K562 (cell line): ENCODE measurements around the gene DYNC2H1. TPM values are rescaled to one million over a fixed set of nuclear protein-coding genes. Genes with fewer than 3 reads are reported as not detected.

ENCODE experiments used
- ATAC-seq: fragments of 200-7000 bp; cut with Tn5 transposase; 3 replicates; pipeline ENCODE4 v1.9.1; 2020; ENCODE audit warnings: moderate library complexity
- BruUV-seq: library from RNA; stranded (reverse); fragments of 400-500 nt; replicated peaks from 2 replicates; lab custom pipeline; 2021; lab: Mats Ljungman, UMichigan
- CTCF ChIA-PET: fragments of 300-600 bp; formaldehyde crosslinking; extraction: SDS; loops from one replicate; lab custom pipeline; 2021; ENCODE audit warnings: low intra/inter-chr PET ratio; lab: Yijun Ruan, JAX
- POLR2A ChIA-PET: fragments of 300-600, 350-650 bp; sonication (Branson Sonifier 250); formaldehyde crosslinking; extraction: SDS; loops from one replicate; lab custom pipeline; 2021; ENCODE audit warnings: antibody characterized with exemption, inconsistent platforms; lab: Yijun Ruan, JAX
- DNase-seq, 4 experiments: peaks; one replicate each; pipeline versions ENCODE4 v3.0.0 to v3.0.0-alpha.2; 2011 to 2018; ENCODE audit warnings: low spot score in 3 of 4, mixed read lengths in 3 of 4; ENCODE audit errors: extremely low read depth in 1 of 4
- FAIRE-seq: peaks from 2 replicates; lab custom pipeline; 2011; peaks lifted over from hg19 to GRCh38; lab: Jason Lieb, UNC
- H2AFZ ChIP-seq: 2 replicates; pipeline ENCODE4 v1.6.0; 2011; ENCODE audit warnings: low read depth, low read length, control low read depth, inconsistent platforms
- H3K27ac ChIP-seq: fragments of 200-600 bp; 3 replicates; pipeline ENCODE4 v1.8.0; 2011; ENCODE audit warnings: low read depth, mild to moderate bottlenecking, control low read depth, inconsistent platforms, low read length, moderate library complexity, mixed read lengths; ENCODE audit errors: extremely low read depth
- H3K27me3 ChIP-seq, 2 experiments: fragments of 300-600 bp in 1 of 2; 2 replicates in 1 of 2; 3 replicates in 1 of 2; pipeline versions ENCODE4 v1.6.0 to v1.8.0; 2011; ENCODE audit warnings: inconsistent platforms in 2 of 2, low read length in 2 of 2, mild to moderate bottlenecking in 1 of 2, mixed read lengths in 1 of 2, moderate library complexity in 1 of 2; ENCODE audit not compliant: control insufficient read depth in 2 of 2, insufficient read depth in 2 of 2
- H3K36me3 ChIP-seq: fragments of 300-600 bp; 3 replicates; pipeline ENCODE4 v1.8.0; 2011; ENCODE audit warnings: mild to moderate bottlenecking, low read length, inconsistent platforms; ENCODE audit not compliant: control insufficient read depth, insufficient read depth
- H3K4me1 ChIP-seq, 2 experiments: fragments of 200-600 bp in 1 of 2; replicated peaks in 1 of 2; 2 replicates in 1 of 2; 3 replicates in 1 of 2; pipeline versions ENCODE4 v1.5.1 to v1.8.0; 2011; ENCODE audit warnings: inconsistent platforms in 2 of 2, low read length in 2 of 2, mild to moderate bottlenecking in 1 of 2, mixed read lengths in 1 of 2, moderate library complexity in 1 of 2; ENCODE audit not compliant: control insufficient read depth in 2 of 2, insufficient read depth in 2 of 2
- H3K4me2 ChIP-seq: 2 replicates; pipeline ENCODE4 v1.6.1; 2011; ENCODE audit warnings: low read length, control low read depth, inconsistent platforms, mixed read lengths; ENCODE audit not compliant: insufficient read depth
- H3K4me3 ChIP-seq: fragments of 200-600 bp; sonication (generic), shearing (Covaris generic); 2 replicates; pipeline ENCODE4 v1.5.1; 2016; ENCODE audit warnings: control low read depth, inconsistent platforms
- H3K79me2 ChIP-seq: fragments of 200-600 bp; 3 replicates; pipeline ENCODE4 v1.8.0; 2011; ENCODE audit warnings: low read length, inconsistent platforms; ENCODE audit not compliant: control insufficient read depth, insufficient read depth
- H3K9ac ChIP-seq, 2 experiments: 2 replicates each; pipeline versions ENCODE4 v1.6.0 to v1.6.1; 2011; ENCODE audit warnings: low read depth in 2 of 2, low read length in 2 of 2, control low read depth in 1 of 2, inconsistent platforms in 1 of 2, mild to moderate bottlenecking in 1 of 2, mixed read lengths in 1 of 2; ENCODE audit not compliant: insufficient read depth in 1 of 2
- H3K9me1 ChIP-seq: one replicate; pipeline ENCODE4 v1.6.0; 2011; ENCODE audit warnings: inconsistent platforms, mild to moderate bottlenecking, low read length, moderate library complexity; ENCODE audit not compliant: control insufficient read depth, insufficient read depth
- H3K9me3 ChIP-seq: replicated peaks from 2 replicates; pipeline ENCODE4 v1.5.1; 2011; ENCODE audit warnings: low read depth, low read length, inconsistent platforms; ENCODE audit not compliant: control insufficient read depth, insufficient read depth
- H4K20me1 ChIP-seq: replicated peaks from 2 replicates; pipeline ENCODE4 v1.6.1; 2011; ENCODE audit warnings: low read length, inconsistent platforms, mixed read lengths; ENCODE audit not compliant: control insufficient read depth, insufficient read depth
- BHLHE40 ChIP-seq: IDR thresholded peaks from 2 replicates; pipeline ENCODE4 v1.6.1; 2011; ENCODE audit warnings: low read length, improper control_type of control experiment
- CREB1 ChIP-seq, 2 experiments: sonication (generic) in 1 of 2; formaldehyde crosslinking in 1 of 2; IDR thresholded peaks; 2 replicates each; pipeline versions ENCODE4 v1.6.1 to v1.8.0; 2012 to 2022; ENCODE audit warnings: inconsistent platforms in 1 of 2, mild to moderate bottlenecking in 1 of 2, missing genetic modification reagents in 1 of 2, moderate library complexity in 1 of 2
- ELF4 ChIP-seq: fragments of 450-650 bp; formaldehyde crosslinking; IDR thresholded peaks from 2 replicates; pipeline ENCODE4 v1.4.0; 2022; ENCODE audit warnings: missing genetic modification characterization
- EWSR1 ChIP-seq: fragments of 450-650 bp; IDR thresholded peaks from 2 replicates; pipeline ENCODE4 v1.6.1; 2018; ENCODE audit warnings: borderline replicate concordance, mild to moderate bottlenecking, low read depth, moderate library complexity; ENCODE audit not compliant: partially characterized antibody
- GTF2E2 ChIP-seq: fragments of 200-800 bp; sonication (Bioruptor generic); IDR thresholded peaks from 2 replicates; pipeline ENCODE4 v1.6.1; 2016; ENCODE audit warnings: missing genetic modification characterization, missing compliant biosample characterization
- HDAC6 ChIP-seq: IDR thresholded peaks from 2 replicates; pipeline ENCODE4 v1.6.1; 2012; ENCODE audit warnings: low read depth, mild to moderate bottlenecking, control low read depth, inconsistent platforms, low read length, moderate library complexity
- JUN ChIP-seq, 2 experiments: sonication (generic) in 1 of 2; formaldehyde crosslinking in 1 of 2; IDR thresholded peaks; 2 replicates each; pipeline versions ENCODE4 v1.6.1 to v1.8.0; 2012 to 2022; ENCODE audit warnings: borderline replicate concordance in 2 of 2, mild to moderate bottlenecking in 2 of 2, improper control_type of control experiment in 1 of 2, low read depth in 1 of 2, low read length in 1 of 2, missing genetic modification reagents in 1 of 2
- KLF1 ChIP-seq: fragments of 450-650 bp; IDR thresholded peaks from 2 replicates; pipeline ENCODE4 v1.6.1; 2016; ENCODE audit warnings: missing genetic modification characterization, missing compliant biosample characterization
- MCM7 ChIP-seq, 2 experiments: fragments of 450-650 bp; IDR thresholded peaks; 2 replicates each; pipeline ENCODE4 v1.6.1; 2016 to 2018
- MTA3 ChIP-seq: fragments of 450-650 bp; formaldehyde crosslinking; IDR thresholded peaks from 2 replicates; pipeline ENCODE4 v1.6.1; 2017; ENCODE audit warnings: mild to moderate bottlenecking, borderline replicate concordance
- NEUROD1 ChIP-seq: fragments of 150-350 bp; IDR thresholded peaks from 2 replicates; pipeline ENCODE4 v1.6.1; 2014; ENCODE audit warnings: borderline replicate concordance, low read length, low read depth; ENCODE audit not compliant: partially characterized antibody
- SLC30A9 ChIP-seq: fragments of 250-450 bp; sonication (Bioruptor Pico); IDR thresholded peaks from 2 replicates; pipeline ENCODE4 v1.8.0; 2022; ENCODE audit warnings: mild to moderate bottlenecking, moderate library complexity
- YY1 ChIP-seq, 3 experiments: IDR thresholded peaks; 2 replicates each; pipeline ENCODE4 v1.6.1; 2011; ENCODE audit warnings: low read length in 2 of 3, mild to moderate bottlenecking in 2 of 3, moderate library complexity in 2 of 3, borderline replicate concordance in 1 of 3, control low read depth in 1 of 3, low read depth in 1 of 3; ENCODE audit not compliant: insufficient read depth in 3 of 3, insufficient replicate concordance in 2 of 3, control insufficient read depth in 1 of 3, insufficient read length in 1 of 3; ENCODE audit errors: extremely low read depth in 1 of 3
- ZNF3 ChIP-seq: fragments of 250-450 bp; sonication (Bioruptor Pico); IDR thresholded peaks from 2 replicates; pipeline ENCODE4 v1.5.0; 2021; ENCODE audit warnings: mild to moderate bottlenecking, moderate library complexity
- ZNF79 ChIP-seq: fragments of 250-450 bp; sonication (Bioruptor Pico); IDR thresholded peaks from 2 replicates; pipeline ENCODE4 v1.4.0; 2020; ENCODE audit warnings: low read depth, mild to moderate bottlenecking, moderate library complexity
- WGBS: fragments of 100-300 bp; shearing (Covaris generic); methylation state at CpG from one replicate; pipeline ENCODE4 v1.1.6; 2016; ENCODE audit warnings: low coverage, mixed read lengths; ENCODE audit not compliant: insufficient coverage; ENCODE audit errors: missing lambda C conversion rate; 5-methylcytosine and 5-hydroxymethylcytosine counted together
- in situ Hi-C: fragments of 300-500 bp; cut with MboI; formaldehyde crosslinking; loops from 4 replicates; pipeline ENCODE4 v1.15.0; 2018; ENCODE audit warnings: inconsistent platforms, mixed read lengths
- intact Hi-C: fragments of 100-400 bp; cut with micrococcal nuclease; formaldehyde crosslinking; loops from 2 replicates; pipeline ENCODE4 v1.14.2; 2022
- polyA plus RNA-seq, 8 experiments: library from polyadenylated mRNA; depleted of rRNA in 4 of 8; stranded (reverse) in 5 of 8; unstranded in 3 of 8; fragments of >200 nt; fragmentation: Nextera tagmentation in 2 of 8; fragmentation: Illumina TruSeq in 1 of 8; extraction: Ambion mirVana in 2 of 8; extraction: Trizol in 1 of 8; gene quantifications; 2 replicates each; pipeline versions ENCODE4 v1.2.1 to v1.2.3, GENCODE V29; 2011 to 2014; ENCODE audit warnings: inconsistent platforms in 1 of 8, missing spikeins in 1 of 8
- total RNA-seq, 7 experiments: library from RNA; depleted of rRNA in 6 of 7; stranded (reverse); fragments of >200 nt in 6 of 7; fragmentation: Illumina TruSeq in 2 of 7; extraction: Trizol in 2 of 7; gene quantifications; 2 replicates each; pipeline versions ENCODE4 v1.2.1 to v1.2.3, GENCODE V29; 2011 to 2021; ENCODE audit warnings: low replicate concordance in 1 of 7
- TF ChIP-seq, protein P1 (sequence below): IDR thresholded peaks from 3 replicates; pipeline ENCODE4 v1.6.1; 2011; ENCODE audit warnings: borderline replicate concordance, mild to moderate bottlenecking; ENCODE audit not compliant: insufficient read length, insufficient read depth
- TF ChIP-seq, protein P2 (sequence below): fragments of 250-450 bp; sonication (Bioruptor Pico); IDR thresholded peaks from 2 replicates; pipeline ENCODE4 v1.5.0; 2020; ENCODE audit warnings: mild to moderate bottlenecking, borderline replicate concordance
- TF ChIP-seq, protein P3 (sequence below): sonication (generic); formaldehyde crosslinking; IDR thresholded peaks from 2 replicates; pipeline ENCODE4 v1.9.0; 2022; ENCODE audit warnings: mild to moderate bottlenecking, missing genetic modification reagents

Gene DYNC2H1
- total and polyA plus RNA-seq, 9 of the 15 experiments (the other 6 are each of a cell fraction or from before 2014, with no cell fraction given): 0.08 to 0.64 (median 0.20) TPM

DNA sequence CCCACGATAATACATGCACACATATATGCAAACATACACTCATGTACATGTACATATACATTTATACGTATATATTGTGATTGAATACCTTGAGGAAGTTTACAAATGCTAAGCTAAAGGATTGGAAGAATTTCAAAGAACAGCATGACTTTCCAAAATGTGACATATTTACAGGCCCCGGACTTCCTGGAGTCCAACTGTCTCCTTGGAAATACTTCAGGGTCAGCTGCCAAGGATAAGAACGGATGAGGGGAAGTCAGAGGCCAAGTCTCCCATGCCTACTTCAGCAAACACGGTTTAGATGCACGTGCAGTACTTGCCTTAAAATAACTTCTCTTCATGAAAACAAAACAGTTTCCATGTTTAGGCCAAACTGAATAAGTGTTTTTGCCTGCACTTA lies 213.6 kb downstream of the DYNC2H1 start:
- ATAC-seq (no peak), DNase-seq (no peak), FAIRE-seq (no peak)
- no peak overlapping the region for H3K9ac ChIP-seq
- H3K9me3 ChIP-seq: no peaks in the 10 kb centered on the region; the same call in 1 of the 2 replicates
- POLR2A ChIA-PET: no interaction called here
- 2% methylated on average over 6 of the region's 6 CpGs for WGBS
- H4K20me1 ChIP-seq: no peaks in the 10 kb centered on the region
- in situ Hi-C loops: no loop called here
- no peak overlapping the region for H3K4me3 ChIP-seq
- H3K4me1 ChIP-seq: no peaks in the 10 kb centered on the region
- intact Hi-C loops: no loop called here
- CTCF ChIA-PET: no interaction called here
- no peaks in the 10 kb centered on the region for H3K79me2 ChIP-seq
- no peaks in the 10 kb centered on the region for H3K9me1 ChIP-seq
- H3K27me3 ChIP-seq: no peaks in the 10 kb centered on the region
- no peak overlapping the region for H3K4me2 ChIP-seq
- H2AFZ ChIP-seq: no peak overlapping the region
- H3K36me3 ChIP-seq: no peaks in the 10 kb centered on the region
- no TSS peak for BruUV-seq
- H3K27ac ChIP-seq: no peak overlapping the region
- no peak for TF ChIP-seq ELF4 (CRISPR knock-in tag)
- TF ChIP-seq MCM7 (IDR thresholded peaks at IDR 0.05): no peak
- no peak for TF ChIP-seq GTF2E2 (tag)
- TF ChIP-seq BHLHE40: no peak
- TF ChIP-seq MTA3: no peak
- no peak for TF ChIP-seq EWSR1
- TF ChIP-seq JUN (IDR thresholded peaks at IDR 0.05; ENCODE audit: borderline replicate concordance, low read depth, low read length): no peak
- TF ChIP-seq JUN (CRISPR knock-in tag; IDR thresholded peaks at IDR 0.05; ENCODE audit: borderline replicate concordance): no peak
- TF ChIP-seq KLF1 (tag): no peak
- no peak for TF ChIP-seq ZNF79 (CRISPR knock-in tag)
- TF ChIP-seq, protein P1, sequence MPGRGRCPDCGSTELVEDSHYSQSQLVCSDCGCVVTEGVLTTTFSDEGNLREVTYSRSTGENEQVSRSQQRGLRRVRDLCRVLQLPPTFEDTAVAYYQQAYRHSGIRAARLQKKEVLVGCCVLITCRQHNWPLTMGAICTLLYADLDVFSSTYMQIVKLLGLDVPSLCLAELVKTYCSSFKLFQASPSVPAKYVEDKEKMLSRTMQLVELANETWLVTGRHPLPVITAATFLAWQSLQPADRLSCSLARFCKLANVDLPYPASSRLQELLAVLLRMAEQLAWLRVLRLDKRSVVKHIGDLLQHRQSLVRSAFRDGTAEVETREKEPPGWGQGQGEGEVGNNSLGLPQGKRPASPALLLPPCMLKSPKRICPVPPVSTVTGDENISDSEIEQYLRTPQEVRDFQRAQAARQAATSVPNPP: no peak
- TF ChIP-seq, protein P2, sequence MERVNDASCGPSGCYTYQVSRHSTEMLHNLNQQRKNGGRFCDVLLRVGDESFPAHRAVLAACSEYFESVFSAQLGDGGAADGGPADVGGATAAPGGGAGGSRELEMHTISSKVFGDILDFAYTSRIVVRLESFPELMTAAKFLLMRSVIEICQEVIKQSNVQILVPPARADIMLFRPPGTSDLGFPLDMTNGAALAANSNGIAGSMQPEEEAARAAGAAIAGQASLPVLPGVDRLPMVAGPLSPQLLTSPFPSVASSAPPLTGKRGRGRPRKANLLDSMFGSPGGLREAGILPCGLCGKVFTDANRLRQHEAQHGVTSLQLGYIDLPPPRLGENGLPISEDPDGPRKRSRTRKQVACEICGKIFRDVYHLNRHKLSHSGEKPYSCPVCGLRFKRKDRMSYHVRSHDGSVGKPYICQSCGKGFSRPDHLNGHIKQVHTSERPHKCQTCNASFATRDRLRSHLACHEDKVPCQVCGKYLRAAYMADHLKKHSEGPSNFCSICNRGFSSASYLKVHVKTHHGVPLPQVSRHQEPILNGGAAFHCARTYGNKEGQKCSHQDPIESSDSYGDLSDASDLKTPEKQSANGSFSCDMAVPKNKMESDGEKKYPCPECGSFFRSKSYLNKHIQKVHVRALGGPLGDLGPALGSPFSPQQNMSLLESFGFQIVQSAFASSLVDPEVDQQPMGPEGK: no peak
- TF ChIP-seq SLC30A9 (CRISPR knock-in tag): no peak
- no peak for TF ChIP-seq HDAC6
- no peak for TF ChIP-seq NEUROD1
- no peak for TF ChIP-seq CREB1 (IDR thresholded peaks at IDR 0.05)
- TF ChIP-seq CREB1 (CRISPR knock-in tag; IDR thresholded peaks at IDR 0.05): no peak
- no peak for TF ChIP-seq YY1 (IDR thresholded peaks at IDR 0.05; ENCODE audit: borderline replicate concordance in 1 of 3, control insufficient read depth in 1 of 3, extremely low read depth in 1 of 3, insufficient read depth in 3 of 3, insufficient read length in 1 of 3, insufficient replicate concordance in 2 of 3, low read depth in 1 of 3, low read length in 2 of 3)
- TF ChIP-seq ZNF3 (CRISPR knock-in tag): no peak
- TF ChIP-seq, protein P3, sequence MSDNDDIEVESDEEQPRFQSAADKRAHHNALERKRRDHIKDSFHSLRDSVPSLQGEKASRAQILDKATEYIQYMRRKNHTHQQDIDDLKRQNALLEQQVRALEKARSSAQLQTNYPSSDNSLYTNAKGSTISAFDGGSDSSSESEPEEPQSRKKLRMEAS (CRISPR knock-in tag): no peak
